K562 (cell line): Measurements from ENCODE around the gene SERTAD3. TPM values are rescaled to one million over a fixed set of nuclear protein-coding genes. Genes with fewer than 3 reads are reported as not detected.

Experiments used
- ATAC-seq: fragments of 200-7000 bp; cut with Tn5 transposase; 3 replicates; pipeline ENCODE4 v1.9.1; 2020; ENCODE audit warnings: moderate library complexity
- BruUV-seq: library from RNA; stranded (reverse); fragments of 400-500 nt; replicated peaks from 2 replicates; lab custom pipeline; 2021; lab: Mats Ljungman, UMichigan
- CTCF ChIA-PET: fragments of 300-600 bp; formaldehyde crosslinking; extraction: SDS; loops from one replicate; lab custom pipeline; 2021; ENCODE audit warnings: low intra/inter-chr PET ratio; lab: Yijun Ruan, JAX
- POLR2A ChIA-PET: fragments of 300-600, 350-650 bp; sonication (Branson Sonifier 250); formaldehyde crosslinking; extraction: SDS; loops from one replicate; lab custom pipeline; 2021; ENCODE audit warnings: antibody characterized with exemption, inconsistent platforms; lab: Yijun Ruan, JAX
- DNase-seq, 4 experiments: peaks; one replicate each; pipeline versions ENCODE4 v3.0.0 to v3.0.0-alpha.2; 2011 to 2018; ENCODE audit warnings: low spot score in 3 of 4, mixed read lengths in 3 of 4; ENCODE audit errors: extremely low read depth in 1 of 4
- FAIRE-seq: peaks from 2 replicates; lab custom pipeline; 2011; peaks lifted over from hg19 to GRCh38; lab: Jason Lieb, UNC
- H2AFZ ChIP-seq: 2 replicates; pipeline ENCODE4 v1.6.0; 2011; ENCODE audit warnings: low read depth, low read length, control low read depth, inconsistent platforms
- H3K27ac ChIP-seq: fragments of 200-600 bp; 3 replicates; pipeline ENCODE4 v1.8.0; 2011; ENCODE audit warnings: low read depth, mild to moderate bottlenecking, control low read depth, inconsistent platforms, low read length, moderate library complexity, mixed read lengths; ENCODE audit errors: extremely low read depth
- H3K27me3 ChIP-seq, 2 experiments: fragments of 300-600 bp in 1 of 2; 2 replicates in 1 of 2; 3 replicates in 1 of 2; pipeline versions ENCODE4 v1.6.0 to v1.8.0; 2011; ENCODE audit warnings: inconsistent platforms in 2 of 2, low read length in 2 of 2, mild to moderate bottlenecking in 1 of 2, mixed read lengths in 1 of 2, moderate library complexity in 1 of 2; ENCODE audit not compliant: control insufficient read depth in 2 of 2, insufficient read depth in 2 of 2
- H3K36me3 ChIP-seq: fragments of 300-600 bp; 3 replicates; pipeline ENCODE4 v1.8.0; 2011; ENCODE audit warnings: mild to moderate bottlenecking, low read length, inconsistent platforms; ENCODE audit not compliant: control insufficient read depth, insufficient read depth
- H3K4me1 ChIP-seq, 2 experiments: fragments of 200-600 bp in 1 of 2; replicated peaks in 1 of 2; 2 replicates in 1 of 2; 3 replicates in 1 of 2; pipeline versions ENCODE4 v1.5.1 to v1.8.0; 2011; ENCODE audit warnings: inconsistent platforms in 2 of 2, low read length in 2 of 2, mild to moderate bottlenecking in 1 of 2, mixed read lengths in 1 of 2, moderate library complexity in 1 of 2; ENCODE audit not compliant: control insufficient read depth in 2 of 2, insufficient read depth in 2 of 2
- H3K4me2 ChIP-seq: 2 replicates; pipeline ENCODE4 v1.6.1; 2011; ENCODE audit warnings: low read length, control low read depth, inconsistent platforms, mixed read lengths; ENCODE audit not compliant: insufficient read depth
- H3K4me3 ChIP-seq: fragments of 200-600 bp; sonication (generic), shearing (Covaris generic); 2 replicates; pipeline ENCODE4 v1.5.1; 2016; ENCODE audit warnings: control low read depth, inconsistent platforms
- H3K79me2 ChIP-seq: fragments of 200-600 bp; 3 replicates; pipeline ENCODE4 v1.8.0; 2011; ENCODE audit warnings: low read length, inconsistent platforms; ENCODE audit not compliant: control insufficient read depth, insufficient read depth
- H3K9ac ChIP-seq, 2 experiments: 2 replicates each; pipeline versions ENCODE4 v1.6.0 to v1.6.1; 2011; ENCODE audit warnings: low read depth in 2 of 2, low read length in 2 of 2, control low read depth in 1 of 2, inconsistent platforms in 1 of 2, mild to moderate bottlenecking in 1 of 2, mixed read lengths in 1 of 2; ENCODE audit not compliant: insufficient read depth in 1 of 2
- H3K9me1 ChIP-seq: one replicate; pipeline ENCODE4 v1.6.0; 2011; ENCODE audit warnings: inconsistent platforms, mild to moderate bottlenecking, low read length, moderate library complexity; ENCODE audit not compliant: control insufficient read depth, insufficient read depth
- H3K9me3 ChIP-seq: replicated peaks from 2 replicates; pipeline ENCODE4 v1.5.1; 2011; ENCODE audit warnings: low read depth, low read length, inconsistent platforms; ENCODE audit not compliant: control insufficient read depth, insufficient read depth
- H4K20me1 ChIP-seq: replicated peaks from 2 replicates; pipeline ENCODE4 v1.6.1; 2011; ENCODE audit warnings: low read length, inconsistent platforms, mixed read lengths; ENCODE audit not compliant: control insufficient read depth, insufficient read depth
- ADNP ChIP-seq: fragments of 200-800 bp; sonication (Bioruptor generic); IDR thresholded peaks from 2 replicates; pipeline ENCODE4 v1.6.1; 2016; ENCODE audit warnings: missing genetic modification characterization, missing compliant biosample characterization
- ARID1B ChIP-seq: fragments of 450-650 bp; IDR thresholded peaks from 2 replicates; pipeline ENCODE4 v1.6.1; 2016; ENCODE audit warnings: antibody characterized with exemption, mild to moderate bottlenecking, inconsistent platforms
- BCOR ChIP-seq: fragments of 450-650 bp; IDR thresholded peaks from 2 replicates; pipeline ENCODE4 v1.6.1; 2016
- CC2D1A ChIP-seq: fragments of 450-650 bp; IDR thresholded peaks from 2 replicates; pipeline ENCODE4 v1.6.1; 2017; ENCODE audit warnings: mild to moderate bottlenecking
- CHD4 ChIP-seq: fragments of 200-600 bp; sonication (generic); IDR thresholded peaks from 3 replicates; pipeline ENCODE4 v1.6.1; 2012; ENCODE audit warnings: low read depth, mild to moderate bottlenecking, mixed read lengths, low read length, inconsistent platforms; ENCODE audit not compliant: insufficient read depth, insufficient replicate concordance, poor library complexity, severe bottlenecking
- CTBP1 ChIP-seq: fragments of 450-650 bp; IDR thresholded peaks from 2 replicates; pipeline ENCODE4 v1.6.1; 2016; ENCODE audit warnings: borderline replicate concordance
- DPF2 ChIP-seq: fragments of 450-650 bp; IDR thresholded peaks from 2 replicates; pipeline ENCODE4 v1.6.1; 2016
- HDAC2 ChIP-seq: fragments of 450-650 bp; IDR thresholded peaks from 2 replicates; pipeline ENCODE4 v1.6.1; 2016; ENCODE audit warnings: mild to moderate bottlenecking
- JUND ChIP-seq, 2 experiments: IDR thresholded peaks; 2 replicates in 1 of 2; 3 replicates in 1 of 2; pipeline ENCODE4 v1.6.1; 2011; ENCODE audit warnings: borderline replicate concordance in 2 of 2, low read depth in 2 of 2, low read length in 2 of 2, improper control_type of control experiment in 1 of 2, missing biosample characterization in 1 of 2, missing genetic modification characterization in 1 of 2, missing genetic modification reagents in 1 of 2
- KDM1A ChIP-seq, 2 experiments: fragments of 450-650 bp; IDR thresholded peaks; 2 replicates each; pipeline ENCODE4 v1.6.1; 2016; ENCODE audit warnings: mild to moderate bottlenecking in 2 of 2
- LEF1 ChIP-seq: fragments of 450-650 bp; IDR thresholded peaks from 2 replicates; pipeline ENCODE4 v1.6.1; 2016; ENCODE audit warnings: mild to moderate bottlenecking
- PHF20 ChIP-seq: fragments of 450-650 bp; IDR thresholded peaks from 2 replicates; pipeline ENCODE4 v1.6.1; 2018; ENCODE audit not compliant: partially characterized antibody
- PPARD ChIP-seq: fragments of 250-450 bp; sonication (Bioruptor Pico); IDR thresholded peaks from 2 replicates; pipeline ENCODE4 v1.8.0; 2022; ENCODE audit warnings: inconsistent platforms, mild to moderate bottlenecking, moderate library complexity
- PTBP1 ChIP-seq: fragments of 200-400 bp; formaldehyde crosslinking; IDR thresholded peaks from 2 replicates; pipeline ENCODE4 v1.6.1; 2017; ENCODE audit warnings: low read depth, low read length
- RBM25 ChIP-seq: fragments of 200-400 bp; formaldehyde crosslinking; IDR thresholded peaks from 2 replicates; pipeline ENCODE4 v1.6.1; 2018; ENCODE audit warnings: low read length, low read depth, moderate library complexity; ENCODE audit not compliant: severe bottlenecking
- RCOR1 ChIP-seq, 2 experiments: IDR thresholded peaks; 2 replicates each; pipeline ENCODE4 v1.6.1; 2012; ENCODE audit warnings: low read depth in 2 of 2, low read length in 2 of 2, borderline replicate concordance in 1 of 2, improper control_type of control experiment in 1 of 2
- SIRT6 ChIP-seq: IDR thresholded peaks from one replicate; pipeline ENCODE4 v1.6.1; 2012; ENCODE audit warnings: low read depth, mild to moderate bottlenecking, control low read depth, inconsistent platforms, low read length, moderate library complexity
- ZBTB7A ChIP-seq: IDR thresholded peaks from 2 replicates; pipeline ENCODE4 v1.6.1; 2011; ENCODE audit warnings: low read depth, mild to moderate bottlenecking, low read length, moderate library complexity, borderline replicate concordance; ENCODE audit not compliant: control insufficient read depth
- WGBS: fragments of 100-300 bp; shearing (Covaris generic); methylation state at CpG from one replicate; pipeline ENCODE4 v1.1.6; 2016; ENCODE audit warnings: low coverage, mixed read lengths; ENCODE audit not compliant: insufficient coverage; ENCODE audit errors: missing lambda C conversion rate; 5-methylcytosine and 5-hydroxymethylcytosine counted together
- in situ Hi-C: fragments of 300-500 bp; cut with MboI; formaldehyde crosslinking; loops from 4 replicates; pipeline ENCODE4 v1.15.0; 2018; ENCODE audit warnings: inconsistent platforms, mixed read lengths
- intact Hi-C: fragments of 100-400 bp; cut with micrococcal nuclease; formaldehyde crosslinking; loops from 2 replicates; pipeline ENCODE4 v1.14.2; 2022
- polyA plus RNA-seq, 8 experiments: library from polyadenylated mRNA; depleted of rRNA in 4 of 8; stranded (reverse) in 5 of 8; unstranded in 3 of 8; fragments of >200 nt; fragmentation: Nextera tagmentation in 2 of 8; fragmentation: Illumina TruSeq in 1 of 8; extraction: Ambion mirVana in 2 of 8; extraction: Trizol in 1 of 8; gene quantifications; 2 replicates each; pipeline versions ENCODE4 v1.2.1 to v1.2.3, GENCODE V29; 2011 to 2014; ENCODE audit warnings: inconsistent platforms in 1 of 8, missing spikeins in 1 of 8
- total RNA-seq, 7 experiments: library from RNA; depleted of rRNA in 6 of 7; stranded (reverse); fragments of >200 nt in 6 of 7; fragmentation: Illumina TruSeq in 2 of 7; extraction: Trizol in 2 of 7; gene quantifications; 2 replicates each; pipeline versions ENCODE4 v1.2.1 to v1.2.3, GENCODE V29; 2011 to 2021; ENCODE audit warnings: low replicate concordance in 1 of 7
- TF ChIP-seq, protein P1 (sequence below), 2 experiments: fragments of 450-650 bp in 1 of 2; sonication (generic) in 1 of 2; formaldehyde crosslinking in 1 of 2; IDR thresholded peaks in 1 of 2; conservative IDR thresholded peaks in 1 of 2; 2 replicates each; pipeline versions ENCODE4 v1.6.1 to v1.8.1; 2016 to 2023; ENCODE audit warnings: mild to moderate bottlenecking in 2 of 2, moderate library complexity in 2 of 2, inconsistent platforms in 1 of 2, missing genetic modification reagents in 1 of 2

Gene SERTAD3
- total and polyA plus RNA-seq, 9 of the 15 experiments (the other 6 are each of a cell fraction or from before 2014, with no cell fraction given), result 5.4 to 28.9 (median 17.5) TPM

DNA sequence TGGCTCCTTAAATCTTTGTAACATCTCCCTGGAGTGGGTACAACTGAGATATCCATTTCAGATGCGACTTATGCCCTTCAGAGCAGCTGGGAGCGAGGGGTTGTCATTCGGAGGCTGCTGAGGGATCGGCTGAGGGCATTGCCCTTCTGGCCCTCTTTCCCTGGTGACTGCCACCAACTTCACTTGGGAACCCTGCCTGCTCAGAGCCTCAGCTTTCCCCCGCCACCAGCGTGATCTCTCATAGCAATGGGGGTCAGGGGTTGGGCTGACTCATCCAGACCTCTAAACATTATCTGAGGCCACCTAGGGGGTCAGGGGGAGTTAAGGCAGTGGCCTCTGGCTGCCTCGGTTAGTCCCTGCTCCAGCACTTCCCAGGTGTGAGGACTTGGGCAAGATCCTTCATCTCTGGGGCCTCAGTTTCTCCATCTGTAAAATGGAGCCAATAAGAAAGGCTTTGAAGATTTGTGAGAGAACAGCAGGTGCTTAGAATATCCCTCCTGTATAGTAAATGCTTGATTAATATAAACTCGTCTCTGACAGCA lies 32.1 kb downstream of the SERTAD3 start:
- Histone ChIP-seq H3K4me1 (peaks cover 28 to 59% of the 10 kb centered on the region in 2 experiments; a peak in 4 of 5 replicates), H3K9ac (peak overlapping the region in 1 of 2 experiments; percentile 18; a peak in 1 of 4 replicates), H3K36me3 (no peaks in the 10 kb centered on the region), H3K9me1 (no peaks in the 10 kb centered on the region), H3K79me2 (no peaks in the 10 kb centered on the region), H3K27ac (no peak overlapping the region), H3K9me3 (no peaks in the 10 kb centered on the region), H3K4me2 (no peak overlapping the region), H4K20me1 (no peaks in the 10 kb centered on the region), H3K4me3 (no peak overlapping the region), H3K27me3 (no peaks in the 10 kb centered on the region), H2AFZ (no peak overlapping the region)
- FAIRE-seq (no peak), DNase-seq (peak; percentile 52 to 56 (median 56)), ATAC-seq (no peak)
- POLR2A ChIA-PET, result interaction anchor here (0.5 to 1.8 kb wide), 5 partner anchors 9 to 14 kb away, joined by 3 to 7 read pairs (median 4); partner anchors contain the start of gene SERTAD1
- CTCF ChIA-PET, result no interaction called here
- in situ Hi-C loops (no loop called here), intact Hi-C loops (no loop called here)
- 54% methylated on average over 8 of the region's 8 CpGs for WGBS
- peak; percentile 71 for TF ChIP-seq ZBTB7A
- peak; percentile 40; the same call in 1 of the 2 replicates for TF ChIP-seq DPF2
- TF ChIP-seq HDAC2, result peak; percentile 76
- no peak for TF ChIP-seq CTBP1
- 0 out of 2 replicates have a peak, but pooled peaks have one; percentile 22 for TF ChIP-seq LEF1
- TF ChIP-seq JUND (IDR thresholded peaks at IDR 0.05; ENCODE audit: borderline replicate concordance, low read depth, low read length), result 0 out of 2 replicates have a peak, but pooled peaks have one; percentile 10
- no peak for TF ChIP-seq JUND (tag; IDR thresholded peaks at IDR 0.05; ENCODE audit: borderline replicate concordance, low read depth, low read length)
- peak; percentile 77 to 88 for TF ChIP-seq KDM1A (IDR thresholded peaks at IDR 0.05)
- TF ChIP-seq ARID1B, result 0 out of 2 replicates have a peak, but pooled peaks have one; percentile 22
- TF ChIP-seq SIRT6, result no peak
- TF ChIP-seq CC2D1A, result no peak
- TF ChIP-seq ADNP (tag), result peak; percentile 63; the same call in 1 of the 2 replicates
- peak; percentile 80 for TF ChIP-seq CHD4
- peak in 1 of 2 experiments; percentile 81; a peak in 2 of 4 replicates for TF ChIP-seq RCOR1 (IDR thresholded peaks at IDR 0.05; ENCODE audit: borderline replicate concordance in 1 of 2, low read depth in 2 of 2, low read length in 2 of 2)
- TF ChIP-seq PHF20, result peak; percentile 37
- TF ChIP-seq PPARD, result no peak
- TF ChIP-seq, protein P1, sequence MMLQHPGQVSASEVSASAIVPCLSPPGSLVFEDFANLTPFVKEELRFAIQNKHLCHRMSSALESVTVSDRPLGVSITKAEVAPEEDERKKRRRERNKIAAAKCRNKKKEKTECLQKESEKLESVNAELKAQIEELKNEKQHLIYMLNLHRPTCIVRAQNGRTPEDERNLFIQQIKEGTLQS (IDR thresholded peaks at IDR 0.05), result peak; percentile 52
- TF ChIP-seq, protein P1 (CRISPR knock-in tag; conservative IDR thresholded peaks at IDR 0.05), result no peak
- TF ChIP-seq BCOR, result peak; percentile 95
- TF ChIP-seq PTBP1, result peak; percentile 70; the same call in 1 of the 2 replicates
- peak; percentile 84 for TF ChIP-seq RBM25
- BruUV-seq, result no TSS peak
